HepG2 (cell line): ENCODE measurements around the gene C1QTNF6. TPM values are rescaled to one million over a fixed set of nuclear protein-coding genes. Genes with fewer than 3 reads are reported as not detected.

Experiments
- ATAC-seq: fragments of 200-7000 bp; cut with Tn5 transposase; 3 replicates; pipeline ENCODE4 v1.9.1; 2020; ENCODE audit warnings: mild to moderate bottlenecking, moderate library complexity
- BruUV-seq: library from RNA; stranded (reverse); fragments of 400-500 nt; replicated peaks from 2 replicates; lab custom pipeline; 2021; lab: Mats Ljungman, UMichigan
- CTCF ChIA-PET: fragments of 300-600 bp; formaldehyde crosslinking; extraction: SDS; loops from one replicate; lab custom pipeline; 2021; ENCODE audit warnings: low total read pairs, inconsistent platforms, low intra/inter-chr PET ratio; lab: Yijun Ruan, JAX
- POLR2A ChIA-PET: fragments of 350-600 bp; sonication (Branson Sonifier 250); formaldehyde crosslinking; loops from one replicate; lab custom pipeline; 2020; ENCODE audit warnings: antibody characterized with exemption, inconsistent platforms; lab: Yijun Ruan, JAX
- DNase-seq: peaks from one replicate; pipeline ENCODE4 v3.0.0-alpha.2; 2015; ENCODE audit warnings: low spot score
- FAIRE-seq: peaks from 3 replicates; lab custom pipeline; 2011; peaks lifted over from hg19 to GRCh38; lab: Jason Lieb, UNC
- H2AFZ ChIP-seq: one replicate; pipeline ENCODE4 v1.6.1; 2011; ENCODE audit warnings: low read length, inconsistent platforms
- H3K27ac ChIP-seq: fragments of 300-600 bp; 3 replicates; pipeline ENCODE4 v1.8.0; 2011; ENCODE audit warnings: mixed run types, mild to moderate bottlenecking, mixed read lengths, low read length, inconsistent platforms; ENCODE audit not compliant: insufficient read depth; ENCODE audit errors: extremely low read length
- H3K27me3 ChIP-seq, 2 experiments: fragments of 200-600 bp in 1 of 2; 2 replicates in 1 of 2; 3 replicates in 1 of 2; pipeline versions ENCODE4 v1.6.0 to v1.8.0; 2011; ENCODE audit warnings: low read length in 2 of 2, mild to moderate bottlenecking in 2 of 2, moderate library complexity in 2 of 2, inconsistent platforms in 1 of 2; ENCODE audit not compliant: insufficient read depth in 2 of 2, control insufficient read depth in 1 of 2
- H3K36me3 ChIP-seq, 2 experiments: fragments of 200-600 bp in 1 of 2; replicated peaks in 1 of 2; 2 replicates in 1 of 2; 3 replicates in 1 of 2; pipeline versions ENCODE4 v1.5.1 to v1.8.0; 2011; ENCODE audit warnings: low read length in 2 of 2, inconsistent platforms in 1 of 2; ENCODE audit not compliant: insufficient read depth in 2 of 2, control insufficient read depth in 1 of 2
- H3K4me1 ChIP-seq: 2 replicates; pipeline ENCODE4 v1.5.1; 2012; ENCODE audit warnings: low read length, inconsistent platforms; ENCODE audit not compliant: insufficient read depth
- H3K4me2 ChIP-seq: 2 replicates; pipeline ENCODE4 v1.6.0; 2011; ENCODE audit warnings: low read depth, low read length, inconsistent platforms
- H3K4me3 ChIP-seq, 3 experiments: fragments of 200-600 bp in 1 of 3; sonication (generic), shearing (Covaris generic) in 1 of 3; replicated peaks in 1 of 3; 2 replicates each; pipeline ENCODE4 v1.5.1; 2011 to 2016; ENCODE audit warnings: low read length in 3 of 3, inconsistent platforms in 2 of 3, low read depth in 2 of 3, mild to moderate bottlenecking in 2 of 3, control low read depth in 1 of 3, mixed read lengths in 1 of 3; ENCODE audit not compliant: insufficient read depth in 1 of 3
- H3K79me2 ChIP-seq: one replicate; pipeline ENCODE4 v1.6.1; 2011; ENCODE audit warnings: low read length, inconsistent platforms; ENCODE audit not compliant: insufficient read depth
- H3K9ac ChIP-seq: 2 replicates; pipeline ENCODE4 v1.6.0; 2011; ENCODE audit warnings: mild to moderate bottlenecking, low read depth, low read length, inconsistent platforms; ENCODE audit not compliant: insufficient read depth
- H3K9me3 ChIP-seq: 2 replicates; pipeline ENCODE4 v1.5.1; 2012; ENCODE audit warnings: mild to moderate bottlenecking, low read length
- H4K20me1 ChIP-seq: 2 replicates; pipeline ENCODE4 v1.6.0; 2011; ENCODE audit warnings: inconsistent platforms, mild to moderate bottlenecking, low read length, moderate library complexity; ENCODE audit not compliant: insufficient read depth
- AGO1 ChIP-seq: fragments of 200-400 bp; formaldehyde crosslinking; IDR thresholded peaks from 2 replicates; pipeline ENCODE4 v1.6.1; 2017; ENCODE audit warnings: mild to moderate bottlenecking, low read depth, low read length, moderate library complexity; ENCODE audit not compliant: poor library complexity, severe bottlenecking
- NFYB ChIP-seq: sonication (generic); formaldehyde crosslinking; IDR thresholded peaks from 2 replicates; pipeline ENCODE4 v1.4.0; 2020; ENCODE audit warnings: missing genetic modification reagents
- NFYC ChIP-seq: IDR thresholded peaks from 2 replicates; pipeline ENCODE4 v1.6.1; 2016; ENCODE audit warnings: missing genetic modification reagents, missing compliant biosample characterization
- RAD21 ChIP-seq: fragments of 450-650 bp; formaldehyde crosslinking; IDR thresholded peaks from 2 replicates; pipeline ENCODE4 v1.5.0; 2020; ENCODE audit warnings: mild to moderate bottlenecking
- RAD51 ChIP-seq: fragments of 450-650 bp; IDR thresholded peaks from 2 replicates; pipeline ENCODE4 v1.6.1; 2016; ENCODE audit warnings: borderline replicate concordance
- USF2 ChIP-seq, 2 experiments: sonication (generic) in 1 of 2; formaldehyde crosslinking in 1 of 2; IDR thresholded peaks; 2 replicates each; pipeline versions ENCODE4 v1.5.1 to v1.6.1; 2011 to 2020; ENCODE audit warnings: borderline replicate concordance in 1 of 2, low read depth in 1 of 2, low read length in 1 of 2, mild to moderate bottlenecking in 1 of 2, missing genetic modification reagents in 1 of 2, moderate library complexity in 1 of 2
- ZNF326 ChIP-seq: sonication (generic); formaldehyde crosslinking; IDR thresholded peaks from 2 replicates; pipeline ENCODE4 v1.4.0; 2020; ENCODE audit warnings: missing genetic modification reagents, borderline replicate concordance
- ZNF615 ChIP-seq: sonication (generic); formaldehyde crosslinking; IDR thresholded peaks from 2 replicates; pipeline ENCODE4 v1.5.0; 2020; ENCODE audit warnings: mild to moderate bottlenecking, missing genetic modification reagents, borderline replicate concordance
- WGBS: methylation state at CpG from one replicate; pipeline ENCODE4 v1.1.6; 2017; ENCODE audit warnings: low lambda C conversion rate; 5-methylcytosine and 5-hydroxymethylcytosine counted together
- in situ Hi-C: cut with HindIII; loops from 2 replicates; pipeline ENCODE4 v1.10.0; 2017; ENCODE audit warnings: low pct_unique_long_range_greater_than_20kb; ENCODE audit not compliant: extremely low pct_ligation_motif_present
- intact Hi-C: fragments of 100-400 bp; cut with micrococcal nuclease; formaldehyde crosslinking; loops from one replicate; pipeline ENCODE4 v1.10.0; 2022; ENCODE audit not compliant: unreplicated experiment
- polyA plus RNA-seq, 8 experiments: library from polyadenylated mRNA; depleted of rRNA in 3 of 8; stranded (reverse) in 7 of 8; unstranded in 1 of 8; fragments of >200 nt; fragmentation: Illumina TruSeq in 4 of 8; extraction: Trizol in 4 of 8; gene quantifications; 2 replicates each; pipeline versions ENCODE4 v1.2.1 to v1.2.3, GENCODE V29; 2011 to 2016; ENCODE audit warnings: low read depth in 4 of 8, missing spikeins in 1 of 8, mixed read lengths in 1 of 8; ENCODE audit not compliant: insufficient read depth in 1 of 8
- total RNA-seq, 5 experiments: library from RNA; depleted of rRNA; stranded (reverse); fragments of >200 nt; fragmentation: Illumina TruSeq; extraction: Trizol; gene quantifications; 2 replicates each; pipeline ENCODE4 v1.2.3, GENCODE V29; 2016; ENCODE audit warnings: low read depth in 1 of 5

Gene C1QTNF6
- total and polyA plus RNA-seq, 2 of the 13 experiments (the other 11 are each of a cell fraction or from before 2014, with no cell fraction given): 2.7 to 6.9 TPM

DNA sequence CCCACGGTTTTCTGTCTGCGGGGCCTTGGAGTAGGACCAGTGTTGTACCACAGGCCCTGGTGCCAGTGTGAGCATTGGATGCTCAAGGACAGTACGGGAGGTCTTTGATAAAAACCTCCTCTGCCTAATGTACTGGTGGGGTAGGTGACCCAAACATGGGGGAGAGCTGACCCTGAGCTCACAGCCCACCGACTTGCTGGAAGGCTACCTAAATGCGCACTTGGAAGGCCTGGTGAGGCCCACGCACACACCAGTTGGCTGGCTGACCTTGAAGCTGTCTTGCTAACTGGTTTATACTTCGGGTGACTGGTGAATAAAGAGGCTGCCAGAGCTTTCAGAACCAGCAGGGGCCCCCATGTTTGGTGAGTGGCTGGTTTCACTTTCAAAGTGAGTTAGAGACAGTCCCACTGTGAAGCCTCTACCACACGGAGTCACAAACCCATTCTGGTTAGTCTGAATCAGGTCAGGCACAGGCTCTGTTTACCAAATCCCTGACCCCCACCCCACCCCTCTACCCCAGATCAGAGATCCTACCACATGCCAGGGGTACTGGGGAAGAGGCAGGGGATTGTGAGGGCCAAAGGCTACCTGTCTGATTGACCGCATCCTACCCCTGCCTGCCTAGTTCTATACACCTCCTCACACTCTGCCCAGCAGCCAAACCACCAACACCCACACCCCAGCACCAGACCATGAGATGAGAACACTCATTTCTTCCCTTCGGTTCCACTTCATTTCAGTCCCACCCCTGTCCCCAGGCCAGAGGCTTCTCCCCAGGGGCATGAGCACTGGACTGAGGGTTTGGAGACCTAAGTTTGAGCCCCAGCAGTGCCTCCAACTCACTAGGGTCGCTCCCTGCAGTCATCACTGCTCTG lies 25.6 kb downstream of the C1QTNF6 start:
- Histone ChIP-seq H3K4me3 (no peak overlapping the region), H3K4me2 (no peak overlapping the region), H3K27ac (no peak overlapping the region), H3K4me1 (peaks cover 32% of the 10 kb centered on the region), H3K79me2 (no peaks in the 10 kb centered on the region), H3K36me3 (no peaks in the 10 kb centered on the region), H3K9me3 (no peaks in the 10 kb centered on the region), H2AFZ (no peak overlapping the region), H4K20me1 (no peaks in the 10 kb centered on the region), H3K27me3 (peaks cover 6 to 18% of the 10 kb centered on the region in 2 experiments; a peak in 3 of 5 replicates), H3K9ac (no peak overlapping the region)
- FAIRE-seq (no peak), ATAC-seq (no peak; the same call in 2 of the 3 replicates), DNase-seq (no peak)
- in situ Hi-C loops (loop anchor here (5.0 kb wide), 1 partner anchor 35 kb away; no protein-coding TSS in a partner anchor), intact Hi-C loops (no loop called here)
- TF ChIP-seq AGO1: no peak
- TF ChIP-seq ZNF326 (CRISPR knock-in tag): no peak
- POLR2A ChIA-PET: interaction anchor here (1.0 kb wide), 1 partner anchor 37 kb away, joined by 3 read pairs; no protein-coding TSS in a partner anchor
- CTCF ChIA-PET: interaction anchor here (1.7 kb wide), 1 partner anchor 36 kb away, joined by 5 read pairs; no protein-coding TSS in a partner anchor
- no TSS peak for BruUV-seq
- 55% methylated on average over 5 of the region's 11 CpGs for WGBS

- CTCF ChIA-PET: no interaction called here
- intact Hi-C loops: no loop called here
- Histone ChIP-seq H3K27me3 (peaks cover 6 to 12% of the 10 kb centered on the region in 2 experiments; a peak in 3 of 5 replicates), H4K20me1 (no peaks in the 10 kb centered on the region)
- FAIRE-seq: no peak
- TF ChIP-seq RAD21 (CRISPR knock-in tag) (no peak), NFYB (CRISPR knock-in tag) (peak; percentile 72), NFYC (CRISPR knock-in tag) (peak; percentile 71), RAD51 (peak; percentile 80), USF2 (IDR thresholded peaks at IDR 0.05; ENCODE audit: low read depth, low read length) (peak; percentile 87), USF2 (CRISPR knock-in tag; IDR thresholded peaks at IDR 0.05; ENCODE audit: borderline replicate concordance) (peak; percentile 81; the same call in 1 of the 2 replicates), ZNF615 (no peak)
- TF ChIP-seq, all 625 proteins: peak for 4
- Histone ChIP-seq H2AFZ (no peak overlapping the region), H3K4me1 (peaks cover 22% of the 10 kb centered on the region), H3K4me3 (no peak overlapping the region), H3K36me3 (no peaks in the 10 kb centered on the region), H3K4me2 (no peak overlapping the region), H3K27ac (no peak overlapping the region), H3K9ac (no peak overlapping the region), H3K9me3 (no peaks in the 10 kb centered on the region), H3K79me2 (no peaks in the 10 kb centered on the region)
- DNase-seq (peak; percentile 18), ATAC-seq (peak; percentile 11; the same call in 1 of the 3 replicates)
- WGBS: 80% methylated on average over 1 of the region's 2 CpGs
- BruUV-seq: no TSS peak
- POLR2A ChIA-PET: no interaction called here
- in situ Hi-C loops: loop anchor here (5.0 kb wide), 1 partner anchor 36 kb away; no protein-coding TSS in a partner anchor
These were observed 26.6 kb downstream of the C1QTNF6 start for GRCh38 chr22:37161443-37161842.
